Neural cell (in vitro differentiated cells): ENCODE results near the gene EHMT1. TPM values are rescaled to one million over a fixed set of nuclear protein-coding genes. Genes with fewer than 3 reads are reported as not detected.

Source experiments
- H2AFZ ChIP-seq: fragments of 200-600, 300-800 bp; sonication (generic), shearing (Covaris generic); 2 replicates; pipeline ENCODE4 v1.6.0; 2014; ENCODE audit warnings: low read depth, mild to moderate bottlenecking, antibody characterized with exemption, low read length, moderate library complexity
- H3F3A ChIP-seq: fragments of 200-600 bp; shearing (Covaris generic); 2 replicates; pipeline ENCODE4 v1.6.1; 2016; ENCODE audit warnings: mild to moderate bottlenecking, moderate library complexity, mixed read lengths, antibody characterized with exemption, low read length; ENCODE audit not compliant: insufficient read depth, poor library complexity, severe bottlenecking
- H3K27ac ChIP-seq: fragments of 200-600, 300-800 bp; sonication (generic), shearing (Covaris generic); 2 replicates; pipeline ENCODE4 v1.5.1; 2014; ENCODE audit warnings: mild to moderate bottlenecking, low read length, moderate library complexity
- H3K27me3 ChIP-seq: fragments of 300-800, 200-600 bp; sonication (generic), shearing (Covaris generic); 2 replicates; pipeline ENCODE4 v1.6.0; 2014; ENCODE audit warnings: mild to moderate bottlenecking, low read depth, low read length, moderate library complexity; ENCODE audit not compliant: insufficient read depth
- H3K36me3 ChIP-seq: fragments of 300-800, 200-600 bp; sonication (generic), shearing (Covaris generic); 2 replicates; pipeline ENCODE4 v1.5.1; 2014; ENCODE audit warnings: mild to moderate bottlenecking, antibody characterized with exemption, low read length, moderate library complexity; ENCODE audit not compliant: insufficient read depth
- H3K4me2 ChIP-seq: fragments of 300-800, 200-600 bp; sonication (generic), shearing (Covaris generic); 2 replicates; pipeline ENCODE4 v1.6.0; 2014; ENCODE audit warnings: mild to moderate bottlenecking, low read length
- H3K4me3 ChIP-seq: fragments of 300-800, 200-600 bp; sonication (generic), shearing (Covaris generic); 2 replicates; pipeline ENCODE4 v1.5.1; 2014; ENCODE audit warnings: mild to moderate bottlenecking, low read length, moderate library complexity
- H3K79me2 ChIP-seq: fragments of 200-600 bp; shearing (Covaris generic); replicated peaks from 2 replicates; pipeline ENCODE4 v1.6.0; 2014; ENCODE audit warnings: mild to moderate bottlenecking, low read length, moderate library complexity; ENCODE audit not compliant: insufficient read depth
- H3K9ac ChIP-seq: fragments of 300-800, 200-600 bp; sonication (generic), shearing (Covaris generic); 2 replicates; pipeline ENCODE4 v1.6.1; 2016; ENCODE audit warnings: mild to moderate bottlenecking, low read length, mixed read lengths
- H3K9me2 ChIP-seq: fragments of 200-600 bp; shearing (Covaris generic); 2 replicates; pipeline ENCODE4 v1.6.1; 2016; ENCODE audit warnings: mild to moderate bottlenecking, low read length, mixed read lengths; ENCODE audit not compliant: insufficient read depth
- H3K9me3 ChIP-seq: fragments of 200-600, 300-800 bp; sonication (generic), shearing (Covaris generic); 2 replicates; pipeline ENCODE4 v1.6.1; 2016; ENCODE audit warnings: mild to moderate bottlenecking, mixed run types, low read length, moderate library complexity, mixed read lengths
- H4K20me1 ChIP-seq: fragments of 200-600 bp; shearing (Covaris generic); 2 replicates; pipeline ENCODE4 v1.6.1; 2016; ENCODE audit warnings: mild to moderate bottlenecking, mixed run types; ENCODE audit not compliant: insufficient read depth
- EP300 ChIP-seq: fragments of 450-650 bp; conservative IDR thresholded peaks from 2 replicates; pipeline ENCODE4 v1.6.1; 2014; ENCODE audit warnings: antibody characterized with exemption, mild to moderate bottlenecking, moderate library complexity; ENCODE audit not compliant: poor library complexity, severe bottlenecking
- EZH2 ChIP-seq: fragments of 200-600, 300-800 bp; shearing (Covaris generic), sonication (generic); IDR thresholded peaks from 2 replicates; pipeline ENCODE4 v1.6.1; 2014; ENCODE audit warnings: antibody characterized with exemption, low read length, borderline replicate concordance, mild to moderate bottlenecking; ENCODE audit not compliant: insufficient read depth, poor library complexity, severe bottlenecking
- MXI1 ChIP-seq: fragments of 450-650 bp; conservative IDR thresholded peaks from 2 replicates; pipeline ENCODE4 v1.6.1; 2014; ENCODE audit warnings: antibody characterized with exemption, mild to moderate bottlenecking; ENCODE audit not compliant: poor library complexity, severe bottlenecking
- POLR2AphosphoS5 ChIP-seq: IDR thresholded peaks from 2 replicates; pipeline ENCODE4 v1.6.1; 2012
- RAD21 ChIP-seq: fragments of 450-650 bp; conservative IDR thresholded peaks from 2 replicates; pipeline ENCODE4 v1.6.1; 2014; ENCODE audit warnings: antibody characterized with exemption, mild to moderate bottlenecking, moderate library complexity
- SMC3 ChIP-seq: fragments of 450-650 bp; conservative IDR thresholded peaks from 2 replicates; pipeline ENCODE4 v1.6.1; 2014; ENCODE audit warnings: antibody characterized with exemption, mild to moderate bottlenecking, moderate library complexity; ENCODE audit not compliant: poor library complexity
- TAF1 ChIP-seq: IDR thresholded peaks from 2 replicates; pipeline ENCODE4 v1.6.1; 2012; ENCODE audit warnings: low read depth
- polyA plus RNA-seq: library from polyadenylated mRNA; depleted of rRNA; stranded (reverse); fragments of >200 nt; gene quantifications from 2 replicates; pipeline ENCODE4 v1.2.3, GENCODE V29; 2014
- TF ChIP-seq, protein P1 (sequence below): IDR thresholded peaks from 2 replicates; pipeline ENCODE4 v1.6.1; 2012; ENCODE audit warnings: borderline replicate concordance
- TF ChIP-seq, protein P2 (sequence below): fragments of 450-650 bp; IDR thresholded peaks from 2 replicates; pipeline ENCODE4 v1.5.1; 2014; ENCODE audit warnings: antibody characterized with exemption, mild to moderate bottlenecking, moderate library complexity; ENCODE audit not compliant: poor library complexity, severe bottlenecking

EHMT1 gene
- polyA plus RNA-seq, 1 donor from 2014 or later: 53.0 TPM

DNA sequence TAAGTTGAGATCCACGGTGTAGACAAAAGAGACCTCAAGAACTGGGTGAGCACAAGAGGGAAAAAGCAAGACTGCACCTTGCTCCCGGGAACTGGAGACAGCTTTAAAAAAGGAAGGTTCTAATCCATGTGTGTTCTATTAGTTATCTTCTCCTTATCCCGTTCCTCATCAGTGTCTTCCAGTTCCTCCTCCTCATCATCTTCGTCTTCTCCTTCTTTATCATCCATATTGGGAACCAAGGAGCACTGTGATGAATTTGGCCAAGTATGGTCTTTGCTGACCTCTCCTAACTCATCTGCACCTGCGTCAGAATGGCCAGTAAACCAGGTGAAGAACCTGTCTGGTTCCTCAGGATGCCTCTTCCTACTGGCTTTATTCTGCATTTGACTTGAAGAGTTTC is 22.1 kb downstream of the EHMT1 start:
- no peaks in the 10 kb centered on the region for H3K9me3 ChIP-seq
- no peaks in the 10 kb centered on the region for H3K9me2 ChIP-seq
- no peak overlapping the region for H3K9ac ChIP-seq
- H3K27ac ChIP-seq: no peak overlapping the region
- H3K4me2 ChIP-seq: no peak overlapping the region
- no peak overlapping the region for H2AFZ ChIP-seq
- no peaks in the 10 kb centered on the region for H4K20me1 ChIP-seq
- no peaks in the 10 kb centered on the region for H3F3A ChIP-seq
- H3K79me2 ChIP-seq: peaks cover 79% of the 10 kb centered on the region
- H3K27me3 ChIP-seq: no peaks in the 10 kb centered on the region
- H3K36me3 ChIP-seq: no peaks in the 10 kb centered on the region
- TF ChIP-seq POLR2AphosphoS5 (no peak), EP300 (no peak), MXI1 (no peak), TAF1 (no peak), SMC3 (no peak), EZH2 (no peak), RAD21 (no peak)
- TF ChIP-seq, protein P1, sequence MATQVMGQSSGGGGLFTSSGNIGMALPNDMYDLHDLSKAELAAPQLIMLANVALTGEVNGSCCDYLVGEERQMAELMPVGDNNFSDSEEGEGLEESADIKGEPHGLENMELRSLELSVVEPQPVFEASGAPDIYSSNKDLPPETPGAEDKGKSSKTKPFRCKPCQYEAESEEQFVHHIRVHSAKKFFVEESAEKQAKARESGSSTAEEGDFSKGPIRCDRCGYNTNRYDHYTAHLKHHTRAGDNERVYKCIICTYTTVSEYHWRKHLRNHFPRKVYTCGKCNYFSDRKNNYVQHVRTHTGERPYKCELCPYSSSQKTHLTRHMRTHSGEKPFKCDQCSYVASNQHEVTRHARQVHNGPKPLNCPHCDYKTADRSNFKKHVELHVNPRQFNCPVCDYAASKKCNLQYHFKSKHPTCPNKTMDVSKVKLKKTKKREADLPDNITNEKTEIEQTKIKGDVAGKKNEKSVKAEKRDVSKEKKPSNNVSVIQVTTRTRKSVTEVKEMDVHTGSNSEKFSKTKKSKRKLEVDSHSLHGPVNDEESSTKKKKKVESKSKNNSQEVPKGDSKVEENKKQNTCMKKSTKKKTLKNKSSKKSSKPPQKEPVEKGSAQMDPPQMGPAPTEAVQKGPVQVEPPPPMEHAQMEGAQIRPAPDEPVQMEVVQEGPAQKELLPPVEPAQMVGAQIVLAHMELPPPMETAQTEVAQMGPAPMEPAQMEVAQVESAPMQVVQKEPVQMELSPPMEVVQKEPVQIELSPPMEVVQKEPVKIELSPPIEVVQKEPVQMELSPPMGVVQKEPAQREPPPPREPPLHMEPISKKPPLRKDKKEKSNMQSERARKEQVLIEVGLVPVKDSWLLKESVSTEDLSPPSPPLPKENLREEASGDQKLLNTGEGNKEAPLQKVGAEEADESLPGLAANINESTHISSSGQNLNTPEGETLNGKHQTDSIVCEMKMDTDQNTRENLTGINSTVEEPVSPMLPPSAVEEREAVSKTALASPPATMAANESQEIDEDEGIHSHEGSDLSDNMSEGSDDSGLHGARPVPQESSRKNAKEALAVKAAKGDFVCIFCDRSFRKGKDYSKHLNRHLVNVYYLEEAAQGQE: no peak
- TF ChIP-seq, protein P2, sequence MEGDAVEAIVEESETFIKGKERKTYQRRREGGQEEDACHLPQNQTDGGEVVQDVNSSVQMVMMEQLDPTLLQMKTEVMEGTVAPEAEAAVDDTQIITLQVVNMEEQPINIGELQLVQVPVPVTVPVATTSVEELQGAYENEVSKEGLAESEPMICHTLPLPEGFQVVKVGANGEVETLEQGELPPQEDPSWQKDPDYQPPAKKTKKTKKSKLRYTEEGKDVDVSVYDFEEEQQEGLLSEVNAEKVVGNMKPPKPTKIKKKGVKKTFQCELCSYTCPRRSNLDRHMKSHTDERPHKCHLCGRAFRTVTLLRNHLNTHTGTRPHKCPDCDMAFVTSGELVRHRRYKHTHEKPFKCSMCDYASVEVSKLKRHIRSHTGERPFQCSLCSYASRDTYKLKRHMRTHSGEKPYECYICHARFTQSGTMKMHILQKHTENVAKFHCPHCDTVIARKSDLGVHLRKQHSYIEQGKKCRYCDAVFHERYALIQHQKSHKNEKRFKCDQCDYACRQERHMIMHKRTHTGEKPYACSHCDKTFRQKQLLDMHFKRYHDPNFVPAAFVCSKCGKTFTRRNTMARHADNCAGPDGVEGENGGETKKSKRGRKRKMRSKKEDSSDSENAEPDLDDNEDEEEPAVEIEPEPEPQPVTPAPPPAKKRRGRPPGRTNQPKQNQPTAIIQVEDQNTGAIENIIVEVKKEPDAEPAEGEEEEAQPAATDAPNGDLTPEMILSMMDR: no peak
- no peak overlapping the region for H3K4me3 ChIP-seq

DNA sequence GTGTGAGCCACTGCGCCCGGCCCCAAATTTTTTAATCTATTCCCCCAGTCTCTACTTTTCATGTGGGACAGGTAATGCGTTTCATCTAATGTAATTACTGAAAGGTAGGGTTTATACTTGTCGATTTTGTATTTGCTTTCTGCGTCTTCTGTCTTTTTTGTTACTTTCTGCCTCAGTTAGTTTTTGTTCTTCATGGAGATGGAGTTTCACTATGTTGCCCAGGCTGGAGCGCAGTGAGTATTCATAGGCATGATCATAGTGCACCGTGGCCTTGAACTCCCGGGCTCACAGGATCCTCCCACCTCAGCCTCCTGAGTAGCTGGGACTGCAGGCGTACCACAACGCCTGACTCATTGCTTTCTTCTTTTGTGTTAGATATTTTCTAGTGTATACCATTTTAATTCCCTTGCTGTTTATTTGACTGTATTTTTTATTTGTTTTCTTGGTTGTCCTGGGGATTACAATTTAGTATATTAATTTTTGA is 23.4 kb downstream of the EHMT1 start:
- Histone ChIP-seq H3F3A (no peaks in the 10 kb centered on the region), H3K4me2 (no peak overlapping the region), H3K9ac (no peak overlapping the region), H4K20me1 (no peaks in the 10 kb centered on the region), H3K9me2 (no peaks in the 10 kb centered on the region), H3K4me3 (no peak overlapping the region), H3K9me3 (no peaks in the 10 kb centered on the region), H2AFZ (no peak overlapping the region), H3K27ac (no peak overlapping the region), H3K36me3 (no peaks in the 10 kb centered on the region), H3K79me2 (peaks cover 75% of the 10 kb centered on the region), H3K27me3 (no peaks in the 10 kb centered on the region)
- TF ChIP-seq, protein P1: no peak
- no peak for TF ChIP-seq EP300
